Duodenal mucosa (tissue), 2 donors: Measurements from ENCODE around the gene RNF183.

Source experiments
- H3K27ac ChIP-seq: one replicate; pipeline ENCODE4 v1.7.0; 2013; ENCODE audit warnings: low read depth, low read length
- H3K27me3 ChIP-seq, 2 donors: one replicate each; pipeline ENCODE4 v1.7.0; 2013; ENCODE audit warnings: low read length in 2 of 2, control low read depth in 1 of 2; ENCODE audit not compliant: insufficient read depth in 2 of 2, control insufficient read depth in 1 of 2
- H3K36me3 ChIP-seq, 2 donors: one replicate each; pipeline ENCODE4 v1.7.0; 2013; ENCODE audit warnings: low read length in 2 of 2, control low read depth in 1 of 2; ENCODE audit not compliant: insufficient read depth in 2 of 2, control insufficient read depth in 1 of 2
- H3K4me1 ChIP-seq, 2 donors: one replicate each; pipeline ENCODE4 v1.7.0; 2013; ENCODE audit warnings: low read length in 2 of 2, control low read depth in 1 of 2; ENCODE audit not compliant: insufficient read depth in 2 of 2, control insufficient read depth in 1 of 2
- H3K4me3 ChIP-seq, 2 donors: one replicate each; pipeline ENCODE4 v1.7.0; 2013; ENCODE audit warnings: low read length in 2 of 2, low read depth in 1 of 2
- H3K9ac ChIP-seq, 2 donors: one replicate each; pipeline ENCODE4 v1.7.0; 2013; ENCODE audit warnings: low read length in 2 of 2, low read depth in 1 of 2
- H3K9me3 ChIP-seq, 2 donors: one replicate each; pipeline ENCODE4 v1.7.0; 2013; ENCODE audit warnings: low read length in 2 of 2, control low read depth in 1 of 2; ENCODE audit not compliant: control insufficient read depth in 1 of 2

RNF183 gene

DNA sequence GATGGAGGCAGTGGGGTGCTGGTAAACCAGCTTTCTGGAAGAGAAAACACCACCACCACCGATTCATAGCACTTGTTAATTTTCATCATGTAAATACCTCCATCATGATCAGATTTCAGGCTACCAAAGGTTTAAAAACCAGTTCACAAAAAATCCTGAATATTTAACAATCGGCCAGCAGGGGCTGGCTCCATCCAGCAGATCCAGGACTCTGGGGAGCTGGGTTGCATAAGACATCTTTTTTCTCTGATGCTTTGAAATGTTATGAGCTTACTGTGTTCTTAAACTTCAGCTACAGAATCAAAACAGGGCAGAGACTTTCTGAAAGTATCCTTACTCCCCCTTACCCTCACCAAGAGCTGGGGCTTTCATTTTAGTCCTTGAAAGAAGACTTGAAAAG, 14.6 kb upstream of the RNF183 start:
- no peaks in the 10 kb centered on the region for H3K36me3 ChIP-seq
- H3K9me3 ChIP-seq = no peaks in the 10 kb centered on the region
- H3K9ac ChIP-seq = no peak overlapping the region
- H3K27ac ChIP-seq = no peak overlapping the region
- H3K27me3 ChIP-seq = no peaks in the 10 kb centered on the region
- H3K4me3 ChIP-seq = no peak overlapping the region
- no peaks in the 10 kb centered on the region for H3K4me1 ChIP-seq

DNA sequence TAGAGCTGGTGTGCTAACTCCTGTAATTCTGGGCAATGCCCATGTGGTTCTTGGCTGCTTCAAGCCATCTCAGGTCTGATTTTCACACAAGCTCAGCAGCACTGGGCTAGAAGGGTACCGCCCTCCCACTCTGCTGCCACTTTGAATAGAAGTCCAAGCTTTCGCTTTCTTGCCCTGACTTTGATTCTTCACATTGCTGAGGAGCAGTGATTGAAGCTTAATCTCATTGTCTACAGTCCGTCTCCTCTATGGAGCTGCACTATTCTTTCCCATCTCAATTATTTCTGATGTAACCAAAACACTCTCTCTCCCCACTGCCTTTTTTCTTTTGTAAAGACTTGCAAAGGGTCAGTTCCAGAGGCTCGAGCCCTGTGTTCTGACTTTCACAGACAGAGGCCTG, 12.9 kb upstream of the RNF183 start:
- Histone ChIP-seq H3K9ac (no peak overlapping the region), H3K4me1 (no peaks in the 10 kb centered on the region), H3K36me3 (no peaks in the 10 kb centered on the region), H3K9me3 (no peaks in the 10 kb centered on the region), H3K27me3 (no peaks in the 10 kb centered on the region), H3K27ac (no peak overlapping the region), H3K4me3 (no peak overlapping the region)

DNA sequence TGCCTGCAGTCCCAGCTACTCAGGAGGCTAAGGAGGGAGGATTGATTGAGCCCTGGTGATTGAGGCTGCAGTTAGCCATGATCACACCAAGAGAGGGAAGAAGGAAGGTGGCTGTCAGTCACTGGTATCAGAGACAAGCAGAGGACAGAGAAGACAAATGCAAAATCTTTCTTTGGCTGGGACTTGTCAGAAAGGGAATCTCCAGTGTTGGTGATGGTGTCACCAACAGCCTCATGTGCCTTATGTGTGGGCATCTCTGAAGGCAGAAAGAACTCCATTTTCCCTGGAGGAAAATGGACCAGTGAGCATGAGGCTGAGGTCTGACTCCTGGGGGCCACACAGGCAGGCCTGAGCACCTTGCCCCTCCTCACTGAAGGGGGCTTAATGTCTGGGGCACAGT, 12.1 kb upstream of the RNF183 start:
- Histone ChIP-seq H3K36me3 (no peaks in the 10 kb centered on the region), H3K4me3 (no peak overlapping the region), H3K27me3 (no peaks in the 10 kb centered on the region), H3K27ac (no peak overlapping the region), H3K9me3 (no peaks in the 10 kb centered on the region), H3K9ac (no peak overlapping the region), H3K4me1 (no peaks in the 10 kb centered on the region)

DNA sequence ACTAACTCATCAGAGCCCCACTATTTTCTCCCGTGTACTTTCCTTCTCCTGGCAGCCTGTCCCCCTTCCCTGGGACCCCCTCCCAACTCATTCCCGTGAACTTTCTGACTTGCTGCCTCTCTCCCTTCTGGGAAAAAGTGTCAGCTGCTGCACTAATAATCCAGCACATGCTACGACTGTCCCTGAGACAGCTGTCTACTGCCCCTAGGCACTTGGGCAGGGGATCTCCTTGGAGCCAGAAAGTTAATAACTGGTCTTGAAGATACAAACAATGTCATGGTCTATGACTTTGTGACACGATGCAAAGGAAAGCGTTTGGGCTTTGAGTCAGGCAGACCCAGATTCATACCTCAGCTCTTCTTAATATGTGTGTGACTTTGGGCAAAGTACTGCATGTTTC, 10.1 kb upstream of the RNF183 start:
- H3K9ac ChIP-seq = no peak overlapping the region
- H3K9me3 ChIP-seq = no peaks in the 10 kb centered on the region
- H3K4me3 ChIP-seq = no peak overlapping the region
- H3K36me3 ChIP-seq = no peaks in the 10 kb centered on the region
- no peak overlapping the region for H3K27ac ChIP-seq
- H3K4me1 ChIP-seq = no peaks in the 10 kb centered on the region
- no peaks in the 10 kb centered on the region for H3K27me3 ChIP-seq

DNA sequence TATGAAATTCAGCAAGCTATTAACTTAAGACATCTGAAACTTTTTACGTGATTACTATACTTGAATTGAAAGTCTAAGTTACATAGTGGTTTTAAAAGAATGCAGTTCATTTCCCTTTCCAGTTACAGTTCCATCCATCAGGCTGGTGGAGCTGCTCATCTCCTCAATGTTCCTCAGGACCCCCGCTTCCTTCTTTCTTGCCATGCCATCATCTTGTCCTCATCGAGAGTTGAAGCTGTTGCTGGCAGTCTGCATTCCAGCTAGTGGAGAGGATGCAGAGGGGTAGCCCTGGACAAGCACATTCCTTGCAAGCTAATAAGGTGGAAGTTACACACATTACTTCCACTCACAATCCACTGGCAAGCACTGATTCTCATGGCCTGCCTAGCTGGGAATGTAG, 8.8 kb upstream of the RNF183 start:
- H3K4me3 ChIP-seq = no peak overlapping the region
- no peak overlapping the region for H3K27ac ChIP-seq
- no peaks in the 10 kb centered on the region for H3K9me3 ChIP-seq
- no peaks in the 10 kb centered on the region for H3K36me3 ChIP-seq
- no peaks in the 10 kb centered on the region for H3K4me1 ChIP-seq
- H3K9ac ChIP-seq = no peak overlapping the region
- H3K27me3 ChIP-seq = no peaks in the 10 kb centered on the region

DNA sequence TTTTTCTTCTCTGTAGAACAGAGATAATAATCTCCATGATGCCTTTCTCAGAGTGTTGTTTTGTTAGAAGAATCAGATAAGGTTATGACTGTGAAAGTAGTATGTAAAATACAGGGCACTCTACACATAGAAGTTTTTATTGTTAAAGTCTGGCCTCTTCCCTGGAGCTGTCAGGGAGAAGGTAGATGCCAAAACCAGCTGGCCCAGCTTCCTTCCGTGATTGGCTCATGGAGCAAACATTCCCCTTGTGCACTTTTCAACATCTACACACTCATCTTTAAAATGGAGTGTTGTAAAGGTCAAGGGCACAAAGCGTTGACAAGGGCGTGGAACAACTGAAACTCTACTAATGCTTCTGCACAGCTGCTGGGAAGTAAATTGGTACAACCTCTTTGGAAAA, 7.4 kb upstream of the RNF183 start:
- Histone ChIP-seq H3K4me3 (no peak overlapping the region), H3K4me1 (no peaks in the 10 kb centered on the region), H3K36me3 (no peaks in the 10 kb centered on the region), H3K9ac (no peak overlapping the region), H3K9me3 (no peaks in the 10 kb centered on the region), H3K27ac (no peak overlapping the region), H3K27me3 (no peaks in the 10 kb centered on the region)

DNA sequence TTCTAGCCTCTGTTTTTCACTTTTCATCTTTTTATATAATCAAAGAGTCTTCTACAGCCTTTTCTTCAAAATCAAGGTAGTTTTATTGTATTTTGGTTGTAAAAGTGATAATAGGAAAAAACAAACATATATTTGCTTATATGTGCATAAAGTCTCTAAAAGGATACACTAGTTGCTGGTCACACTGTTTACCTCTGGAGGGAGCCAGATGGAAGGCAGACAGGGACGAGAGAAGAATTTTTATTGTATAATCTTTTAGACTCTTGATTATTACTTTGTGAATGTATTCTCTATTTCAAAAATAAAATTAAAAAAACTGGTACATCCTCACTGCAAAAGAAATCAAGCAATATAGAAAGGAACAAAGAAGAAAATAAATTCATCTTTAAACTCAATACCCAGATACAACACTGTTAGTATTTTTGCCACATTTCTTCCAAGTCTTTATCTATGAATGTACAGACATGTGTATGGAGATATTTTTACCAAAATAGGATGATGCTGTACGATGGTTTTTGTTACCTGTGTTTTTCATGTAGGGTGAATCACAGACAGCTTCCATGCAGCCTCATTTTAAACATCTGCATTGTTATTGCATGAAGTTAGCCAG, 6.1 kb upstream of the RNF183 start:
- H3K4me3 ChIP-seq = no peak overlapping the region
- no peak overlapping the region for H3K27ac ChIP-seq
- H3K27me3 ChIP-seq = no peaks in the 10 kb centered on the region
- H3K36me3 ChIP-seq = no peaks in the 10 kb centered on the region
- no peaks in the 10 kb centered on the region for H3K9me3 ChIP-seq
- H3K4me1 ChIP-seq = no peaks in the 10 kb centered on the region
- H3K9ac ChIP-seq = no peak overlapping the region

DNA sequence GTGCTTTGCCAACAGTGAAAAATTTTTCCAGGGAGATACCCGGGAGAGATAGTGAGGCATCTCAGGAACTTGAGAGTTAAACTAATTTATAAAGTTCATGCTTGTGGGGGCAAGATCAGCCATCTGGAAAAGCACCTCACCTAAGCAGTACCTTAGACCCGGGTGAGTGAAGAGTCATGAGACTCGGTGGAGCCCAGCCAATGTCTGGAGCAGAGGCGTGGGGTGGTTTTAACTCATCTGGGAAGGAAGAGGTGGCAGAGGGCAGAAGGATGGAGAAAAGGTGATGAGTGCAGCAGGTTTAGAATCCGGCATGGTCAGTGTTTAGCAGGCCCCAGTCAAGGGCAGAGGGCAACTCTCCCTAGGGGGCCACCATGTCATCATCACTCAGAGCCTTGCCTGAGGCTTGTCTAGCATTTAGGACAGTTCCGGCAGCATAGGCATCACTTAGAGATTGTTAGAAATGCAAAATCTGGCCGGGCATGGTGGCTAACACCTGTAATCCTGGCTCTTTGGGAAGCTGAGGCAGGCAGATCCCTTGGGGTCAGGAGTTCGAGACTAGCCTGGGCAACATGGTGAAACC, 4.3 kb upstream of the RNF183 start:
- Histone ChIP-seq H3K9me3 (no peaks in the 10 kb centered on the region), H3K9ac (no peak overlapping the region), H3K4me1 (peaks cover 6 to 7% of the 10 kb centered on the region in 2 donors), H3K4me3 (no peak overlapping the region), H3K36me3 (no peaks in the 10 kb centered on the region), H3K27me3 (no peaks in the 10 kb centered on the region), H3K27ac (no peak overlapping the region)

DNA sequence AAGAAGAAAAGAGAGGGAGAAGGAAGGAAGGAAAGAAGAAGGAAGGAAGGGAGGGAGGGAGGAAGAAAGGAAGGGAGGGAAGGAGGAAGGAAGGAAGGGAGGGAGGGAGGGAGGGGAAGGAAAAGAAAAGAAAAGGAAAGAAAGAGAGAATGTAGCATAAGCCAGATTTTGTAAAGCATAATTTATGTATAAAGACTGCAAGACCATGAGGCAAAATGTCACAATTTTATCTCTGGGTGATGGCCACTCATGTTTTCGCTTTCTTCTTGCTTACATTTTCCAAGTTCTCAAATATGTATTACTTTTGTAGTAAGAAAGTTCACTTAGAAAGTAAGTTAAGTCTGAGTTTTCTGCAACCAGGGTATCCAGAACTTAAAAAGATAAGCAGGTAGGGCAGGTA, 3.4 kb upstream of the RNF183 start:
- Histone ChIP-seq H3K27me3 (no peaks in the 10 kb centered on the region), H3K27ac (no peak overlapping the region), H3K9ac (no peak overlapping the region), H3K4me3 (no peak overlapping the region), H3K9me3 (no peaks in the 10 kb centered on the region), H3K36me3 (no peaks in the 10 kb centered on the region), H3K4me1 (peaks cover 7 to 11% of the 10 kb centered on the region in 2 donors)

DNA sequence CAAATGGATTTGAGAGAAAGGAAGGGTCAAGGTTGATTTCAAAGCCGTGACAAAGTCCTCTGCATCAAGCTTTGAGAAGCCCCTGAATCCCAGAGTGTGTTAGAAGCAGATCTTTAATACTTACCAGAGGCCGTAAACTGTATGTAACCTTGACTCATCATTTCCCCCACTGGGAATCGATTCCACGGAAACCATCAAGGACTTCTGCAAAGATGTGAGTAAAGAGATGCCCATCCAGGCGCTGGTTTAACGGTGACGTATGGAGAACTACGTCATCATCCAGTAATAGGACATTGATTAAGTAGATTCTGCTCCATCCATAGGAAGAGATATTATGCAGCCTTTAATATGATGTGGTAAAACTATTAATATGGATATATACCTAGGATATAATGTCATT, 1.6 kb downstream of the RNF183 start:
- no peak overlapping the region for H3K9ac ChIP-seq
- H3K36me3 ChIP-seq = no peaks in the 10 kb centered on the region
- peaks cover 25 to 26% of the 10 kb centered on the region in 2 donors for H3K4me1 ChIP-seq
- H3K4me3 ChIP-seq = no peak overlapping the region
- H3K27ac ChIP-seq = no peak overlapping the region
- H3K27me3 ChIP-seq = no peaks in the 10 kb centered on the region
- no peaks in the 10 kb centered on the region for H3K9me3 ChIP-seq
